Measurements from ENCODE around the gene MRPL37.

DNA sequence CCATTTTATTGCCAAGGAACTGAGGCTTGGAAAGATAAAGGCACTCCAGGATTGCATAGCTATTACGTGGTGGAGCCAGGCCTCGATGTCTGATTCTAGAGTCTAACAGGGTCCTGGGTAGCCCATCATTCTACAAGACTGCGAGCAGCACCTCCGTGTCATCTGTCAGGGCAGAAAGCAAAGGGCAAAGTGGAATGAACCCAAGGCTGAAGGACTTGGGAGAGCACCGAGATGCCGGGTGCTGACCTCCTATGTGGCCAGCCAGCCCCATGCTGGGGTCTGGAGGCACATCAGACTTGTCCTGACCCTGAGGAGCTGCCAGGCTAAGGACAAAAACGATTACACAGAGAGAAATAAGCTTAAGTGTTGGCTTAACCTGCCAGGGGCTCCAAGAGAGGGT is 62.3 kb downstream of the MRPL37 start:
- TF ChIP-seq CBX2 (IDR thresholded peaks at IDR 0.05; ENCODE audit: borderline replicate concordance, low read depth) (no peak), EP300 (IDR thresholded peaks at IDR 0.05) (no peak), RNF2 (IDR thresholded peaks at IDR 0.05; ENCODE audit: borderline replicate concordance, low read depth) (no peak)
- TF ChIP-seq, protein P1, sequence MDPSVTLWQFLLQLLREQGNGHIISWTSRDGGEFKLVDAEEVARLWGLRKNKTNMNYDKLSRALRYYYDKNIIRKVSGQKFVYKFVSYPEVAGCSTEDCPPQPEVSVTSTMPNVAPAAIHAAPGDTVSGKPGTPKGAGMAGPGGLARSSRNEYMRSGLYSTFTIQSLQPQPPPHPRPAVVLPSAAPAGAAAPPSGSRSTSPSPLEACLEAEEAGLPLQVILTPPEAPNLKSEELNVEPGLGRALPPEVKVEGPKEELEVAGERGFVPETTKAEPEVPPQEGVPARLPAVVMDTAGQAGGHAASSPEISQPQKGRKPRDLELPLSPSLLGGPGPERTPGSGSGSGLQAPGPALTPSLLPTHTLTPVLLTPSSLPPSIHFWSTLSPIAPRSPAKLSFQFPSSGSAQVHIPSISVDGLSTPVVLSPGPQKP (IDR thresholded peaks at IDR 0.05; ENCODE audit: low read depth, low read length) = no peak
- TF ChIP-seq, protein P2, sequence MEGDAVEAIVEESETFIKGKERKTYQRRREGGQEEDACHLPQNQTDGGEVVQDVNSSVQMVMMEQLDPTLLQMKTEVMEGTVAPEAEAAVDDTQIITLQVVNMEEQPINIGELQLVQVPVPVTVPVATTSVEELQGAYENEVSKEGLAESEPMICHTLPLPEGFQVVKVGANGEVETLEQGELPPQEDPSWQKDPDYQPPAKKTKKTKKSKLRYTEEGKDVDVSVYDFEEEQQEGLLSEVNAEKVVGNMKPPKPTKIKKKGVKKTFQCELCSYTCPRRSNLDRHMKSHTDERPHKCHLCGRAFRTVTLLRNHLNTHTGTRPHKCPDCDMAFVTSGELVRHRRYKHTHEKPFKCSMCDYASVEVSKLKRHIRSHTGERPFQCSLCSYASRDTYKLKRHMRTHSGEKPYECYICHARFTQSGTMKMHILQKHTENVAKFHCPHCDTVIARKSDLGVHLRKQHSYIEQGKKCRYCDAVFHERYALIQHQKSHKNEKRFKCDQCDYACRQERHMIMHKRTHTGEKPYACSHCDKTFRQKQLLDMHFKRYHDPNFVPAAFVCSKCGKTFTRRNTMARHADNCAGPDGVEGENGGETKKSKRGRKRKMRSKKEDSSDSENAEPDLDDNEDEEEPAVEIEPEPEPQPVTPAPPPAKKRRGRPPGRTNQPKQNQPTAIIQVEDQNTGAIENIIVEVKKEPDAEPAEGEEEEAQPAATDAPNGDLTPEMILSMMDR (IDR thresholded peaks at IDR 0.05) = no peak
- TF ChIP-seq, protein P3, sequence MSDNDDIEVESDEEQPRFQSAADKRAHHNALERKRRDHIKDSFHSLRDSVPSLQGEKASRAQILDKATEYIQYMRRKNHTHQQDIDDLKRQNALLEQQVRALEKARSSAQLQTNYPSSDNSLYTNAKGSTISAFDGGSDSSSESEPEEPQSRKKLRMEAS (IDR thresholded peaks at IDR 0.05) = no peak
- TF ChIP-seq, protein P4, sequence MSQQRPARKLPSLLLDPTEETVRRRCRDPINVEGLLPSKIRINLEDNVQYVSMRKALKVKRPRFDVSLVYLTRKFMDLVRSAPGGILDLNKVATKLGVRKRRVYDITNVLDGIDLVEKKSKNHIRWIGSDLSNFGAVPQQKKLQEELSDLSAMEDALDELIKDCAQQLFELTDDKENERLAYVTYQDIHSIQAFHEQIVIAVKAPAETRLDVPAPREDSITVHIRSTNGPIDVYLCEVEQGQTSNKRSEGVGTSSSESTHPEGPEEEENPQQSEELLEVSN (IDR thresholded peaks at IDR 0.05; ENCODE audit: borderline replicate concordance, low read depth) = no peak
